Endothelial cell of umbilical vein (primary cell): ENCODE measurements around the gene CCNI. TPM values are rescaled to one million over a fixed set of nuclear protein-coding genes. Genes with fewer than 3 reads are reported as not detected.

ENCODE experiments used
- BruUV-seq: library from RNA; stranded (reverse); fragments of 400-500 nt; replicated peaks from 2 replicates; lab custom pipeline; 2021; lab: Mats Ljungman, UMichigan
- CTCF ChIA-PET: fragments of 300-600, 350-600 bp; sonication (Branson Sonifier 250); formaldehyde crosslinking; loops from one replicate; lab custom pipeline; 2021; ENCODE audit warnings: antibody characterized with exemption, inconsistent platforms; lab: Charles Lee
- POLR2A ChIA-PET: fragments of 300-600, 350-600 bp; sonication (Branson Sonifier 250); formaldehyde crosslinking; loops from one replicate; lab custom pipeline; 2021; ENCODE audit warnings: antibody characterized with exemption, inconsistent platforms; lab: Charles Lee
- DNase-seq: peaks from one replicate; pipeline ENCODE4 v3.0.0-alpha.2; 2011; ENCODE audit warnings: low read depth, low spot score
- FAIRE-seq: peaks from 2 replicates; lab custom pipeline; 2011; peaks lifted over from hg19 to GRCh38; lab: Jason Lieb, UNC
- H2AFZ ChIP-seq: 2 replicates; pipeline ENCODE4 v1.6.0; 2012; ENCODE audit warnings: low read depth, low read length, control low read depth, inconsistent platforms
- H3K27ac ChIP-seq: 2 replicates; pipeline ENCODE4 v1.5.1; 2011; ENCODE audit warnings: low read depth, mild to moderate bottlenecking, control low read depth, low read length, moderate library complexity; ENCODE audit not compliant: insufficient read depth
- H3K27me3 ChIP-seq, 2 experiments: 2 replicates each; pipeline versions ENCODE4 v1.6.0 to v1.6.1; 2011; ENCODE audit warnings: low read length in 2 of 2, mixed read lengths in 1 of 2; ENCODE audit not compliant: control insufficient read depth in 2 of 2, insufficient read depth in 2 of 2
- H3K36me3 ChIP-seq, 2 experiments: 2 replicates in 1 of 2; 3 replicates in 1 of 2; pipeline ENCODE4 v1.5.1; 2011; ENCODE audit warnings: low read length in 2 of 2, mild to moderate bottlenecking in 1 of 2, moderate library complexity in 1 of 2; ENCODE audit not compliant: control insufficient read depth in 2 of 2, insufficient read depth in 2 of 2; ENCODE audit errors: extremely low read depth in 1 of 2
- H3K4me1 ChIP-seq: 3 replicates; pipeline ENCODE4 v1.5.1; 2011; ENCODE audit warnings: mild to moderate bottlenecking, low read length; ENCODE audit not compliant: control insufficient read depth, insufficient read depth; ENCODE audit errors: extremely low read depth
- H3K4me2 ChIP-seq: 2 replicates; pipeline ENCODE4 v1.6.1; 2011; ENCODE audit warnings: low read length, control low read depth, mixed read lengths; ENCODE audit not compliant: insufficient read depth
- H3K4me3 ChIP-seq, 3 experiments: fragments of 200-600 bp in 1 of 3; sonication (generic), shearing (Covaris generic) in 1 of 3; replicated peaks in 1 of 3; 2 replicates each; pipeline ENCODE4 v1.5.1; 2011 to 2016; ENCODE audit warnings: control low read depth in 3 of 3, low read length in 3 of 3, mild to moderate bottlenecking in 2 of 3, inconsistent platforms in 1 of 3, low read depth in 1 of 3, moderate library complexity in 1 of 3; ENCODE audit not compliant: insufficient read depth in 1 of 3
- H3K79me2 ChIP-seq: 2 replicates; pipeline ENCODE4 v1.6.0; 2012; ENCODE audit warnings: low read length, inconsistent platforms; ENCODE audit not compliant: control insufficient read depth, insufficient read depth
- H3K9ac ChIP-seq: replicated peaks from 2 replicates; pipeline ENCODE3; 2011; ENCODE audit warnings: low read length, control low read depth; ENCODE audit not compliant: insufficient read depth; ENCODE audit errors: extremely low read depth
- H3K9me1 ChIP-seq: replicated peaks from 3 replicates; pipeline ENCODE4 v1.6.0; 2011; ENCODE audit warnings: mild to moderate bottlenecking, low read length; ENCODE audit not compliant: control insufficient read depth, insufficient read depth; ENCODE audit errors: extremely low read depth
- H3K9me3 ChIP-seq: replicated peaks from 2 replicates; pipeline ENCODE4 v1.5.1; 2012; ENCODE audit warnings: low read length, inconsistent platforms; ENCODE audit not compliant: control insufficient read depth, insufficient read depth
- H4K20me1 ChIP-seq: replicated peaks from 2 replicates; pipeline ENCODE3; 2011; ENCODE audit warnings: mild to moderate bottlenecking, low read length; ENCODE audit not compliant: control insufficient read depth, insufficient read depth; ENCODE audit errors: extremely low read depth
- EZH2 ChIP-seq: IDR thresholded peaks from 2 replicates; pipeline ENCODE4 v1.6.1; 2012; ENCODE audit warnings: borderline replicate concordance, low read depth, mild to moderate bottlenecking, moderate library complexity, low read length, inconsistent platforms; ENCODE audit not compliant: severe bottlenecking
- FOS ChIP-seq: IDR thresholded peaks from 2 replicates; pipeline ENCODE4 v1.6.1; 2011; ENCODE audit warnings: mild to moderate bottlenecking, low read length, moderate library complexity, borderline replicate concordance; ENCODE audit not compliant: insufficient read depth
- GATA2 ChIP-seq: IDR thresholded peaks from 2 replicates; pipeline ENCODE4 v1.7.0; 2011; ENCODE audit warnings: low read depth, mild to moderate bottlenecking, moderate library complexity, mixed read lengths, low read length; ENCODE audit not compliant: insufficient read length, insufficient read depth
- JUN ChIP-seq: IDR thresholded peaks from 2 replicates; pipeline ENCODE4 v1.6.1; 2011; ENCODE audit warnings: borderline replicate concordance, low read depth; ENCODE audit not compliant: insufficient read length, insufficient read depth
- MYC ChIP-seq: IDR thresholded peaks from one replicate; pipeline ENCODE4 v1.6.1; 2011; ENCODE audit warnings: mild to moderate bottlenecking, low read depth, low read length
- POLR2A ChIP-seq: IDR thresholded peaks from 2 replicates; pipeline ENCODE4 v1.6.1; 2012; ENCODE audit warnings: low read depth, mild to moderate bottlenecking, control low read depth, low read length
- POLR2AphosphoS5 ChIP-seq: IDR thresholded peaks from 2 replicates; pipeline ENCODE4 v1.6.1; 2012; ENCODE audit warnings: low read depth, mild to moderate bottlenecking, control low read depth, low read length, moderate library complexity; ENCODE audit not compliant: insufficient read depth
- dilution Hi-C: fragments of 300-500 bp; cut with MboI; formaldehyde crosslinking; loops from one replicate; pipeline ENCODE4 v1.15.0; 2019; ENCODE audit warnings: low sequenced_read_pairs; ENCODE audit not compliant: extremely low pct_ligation_motif_present
- intact Hi-C: fragments of 100-400 bp; cut with micrococcal nuclease; formaldehyde crosslinking; loops from one replicate; pipeline ENCODE4 v1.10.0; 2022
- polyA plus RNA-seq, 4 experiments: library from polyadenylated mRNA; depleted of rRNA in 3 of 4; stranded (reverse) in 3 of 4; unstranded in 1 of 4; fragments of >200 nt; gene quantifications; 2 replicates each; pipeline versions ENCODE4 v1.2.1 to v1.2.3, GENCODE V29; 2011 to 2012; ENCODE audit warnings: missing spikeins in 1 of 4
- total RNA-seq: library from RNA; stranded (reverse); gene quantifications from 2 replicates; pipeline ENCODE4 v1.2.3, GENCODE V29; 2021
- TF ChIP-seq, protein P1 (sequence below), 2 donors: IDR thresholded peaks; 1 replicate in 1 of 2; 2 replicates in 1 of 2; pipeline ENCODE4 v1.5.1; 2011; ENCODE audit warnings: low read length in 2 of 2, mild to moderate bottlenecking in 2 of 2, moderate library complexity in 2 of 2, control low read depth in 1 of 2, inconsistent platforms in 1 of 2, low read depth in 1 of 2; ENCODE audit not compliant: insufficient read depth in 1 of 2; ENCODE audit errors: extremely low read depth in 1 of 2
- TF ChIP-seq, protein P2 (sequence below): IDR thresholded peaks from 2 replicates; pipeline ENCODE4 v1.6.1; 2011; ENCODE audit not compliant: insufficient read depth, insufficient read length

CCNI gene
- total and polyA plus RNA-seq, 2 donors (not counting 3 experiments of a cell fraction or from before 2014, with no cell fraction given) = 88.6 to 212 TPM

DNA sequence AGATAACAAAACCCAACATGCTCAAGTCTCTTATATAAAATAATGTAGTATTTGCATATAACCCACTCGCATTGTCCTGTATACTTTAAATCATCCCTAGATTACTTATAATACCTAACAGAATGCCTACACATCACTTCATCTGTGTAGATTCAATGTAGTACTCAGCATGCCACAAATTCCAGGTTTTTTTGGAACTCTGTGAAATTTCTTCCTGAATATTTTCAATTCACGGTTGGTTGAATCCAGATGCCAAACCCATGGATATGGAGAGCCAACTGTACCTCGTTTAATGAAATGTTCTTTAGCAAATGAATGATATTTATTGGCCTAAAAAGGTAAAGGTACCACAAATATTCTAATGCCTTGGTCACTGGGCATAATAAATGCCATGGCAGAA is 24.8 kb downstream of the CCNI start:
- Histone ChIP-seq H4K20me1 (peaks cover 3% of the 10 kb centered on the region), H3K9ac (no peak overlapping the region), H2AFZ (no peak overlapping the region), H3K27me3 (no peaks in the 10 kb centered on the region), H3K9me3 (no peaks in the 10 kb centered on the region), H3K79me2 (peaks cover 7% of the 10 kb centered on the region), H3K9me1 (no peaks in the 10 kb centered on the region), H3K4me2 (no peak overlapping the region), H3K27ac (no peak overlapping the region), H3K4me1 (no peaks in the 10 kb centered on the region), H3K36me3 (peaks cover 13 to 25% of the 10 kb centered on the region in 2 experiments), H3K4me3 (no peak overlapping the region)
- no TSS peak for BruUV-seq
- dilution Hi-C loops (no loop called here), intact Hi-C loops (no loop called here)
- TF ChIP-seq POLR2AphosphoS5 (no peak), EZH2 (no peak), POLR2A (no peak), MYC (no peak), GATA2 (no peak), FOS (no peak), JUN (no peak)
- TF ChIP-seq, protein P1, sequence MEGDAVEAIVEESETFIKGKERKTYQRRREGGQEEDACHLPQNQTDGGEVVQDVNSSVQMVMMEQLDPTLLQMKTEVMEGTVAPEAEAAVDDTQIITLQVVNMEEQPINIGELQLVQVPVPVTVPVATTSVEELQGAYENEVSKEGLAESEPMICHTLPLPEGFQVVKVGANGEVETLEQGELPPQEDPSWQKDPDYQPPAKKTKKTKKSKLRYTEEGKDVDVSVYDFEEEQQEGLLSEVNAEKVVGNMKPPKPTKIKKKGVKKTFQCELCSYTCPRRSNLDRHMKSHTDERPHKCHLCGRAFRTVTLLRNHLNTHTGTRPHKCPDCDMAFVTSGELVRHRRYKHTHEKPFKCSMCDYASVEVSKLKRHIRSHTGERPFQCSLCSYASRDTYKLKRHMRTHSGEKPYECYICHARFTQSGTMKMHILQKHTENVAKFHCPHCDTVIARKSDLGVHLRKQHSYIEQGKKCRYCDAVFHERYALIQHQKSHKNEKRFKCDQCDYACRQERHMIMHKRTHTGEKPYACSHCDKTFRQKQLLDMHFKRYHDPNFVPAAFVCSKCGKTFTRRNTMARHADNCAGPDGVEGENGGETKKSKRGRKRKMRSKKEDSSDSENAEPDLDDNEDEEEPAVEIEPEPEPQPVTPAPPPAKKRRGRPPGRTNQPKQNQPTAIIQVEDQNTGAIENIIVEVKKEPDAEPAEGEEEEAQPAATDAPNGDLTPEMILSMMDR (IDR thresholded peaks at IDR 0.05; ENCODE audit: extremely low read depth in 1 of 2, insufficient read depth in 1 of 2, low read depth in 1 of 2, low read length in 2 of 2) = no peak
- TF ChIP-seq, protein P2, sequence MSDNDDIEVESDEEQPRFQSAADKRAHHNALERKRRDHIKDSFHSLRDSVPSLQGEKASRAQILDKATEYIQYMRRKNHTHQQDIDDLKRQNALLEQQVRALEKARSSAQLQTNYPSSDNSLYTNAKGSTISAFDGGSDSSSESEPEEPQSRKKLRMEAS = no peak
- FAIRE-seq (no peak), DNase-seq (no peak)
- ChIA-PET POLR2A (no interaction called here), CTCF (interaction anchor here (5.3 kb wide), 1 partner anchor 153 kb away, joined by 93 read pairs; no protein-coding TSS in a partner anchor)
